AG08395 (cell line): ENCODE measurements around the gene SLC25A12.
"Not testable (repeated sequence)": the region's sequence is repeated elsewhere in the genome, so short reads cannot be mapped to it uniquely, and the experiment has no call there.

Source experiments
- DNase-seq: peaks from one replicate; pipeline ENCODE4 v3.0.0; 2012; ENCODE audit warnings: mixed read lengths, low spot score

SLC25A12 gene

GRCh38 chr2:171788316-171788993, 105.6 kb downstream of the SLC25A12 start:
- DNase-seq = no peak

- no peak for DNase-seq
Measured at GRCh38 chr2:171787333-171788072, 106.5 kb downstream of the SLC25A12 start.

- DNase-seq = no peak
Measured at GRCh38 chr2:171785450-171785849, 108.6 kb downstream of the SLC25A12 start.

GRCh38 chr2:171778515-171778914, 115.5 kb downstream of the SLC25A12 start:
- no peak for DNase-seq

GRCh38 chr2:171774581-171774980, 119.5 kb downstream of the SLC25A12 start:
- not testable (repeated sequence) for DNase-seq

- no peak for DNase-seq
Measured at GRCh38 chr2:171772373-171772772, 121.7 kb downstream of the SLC25A12 start.

GRCh38 chr2:171771463-171771862, 122.6 kb downstream of the SLC25A12 start:
- DNase-seq = no peak

GRCh38 chr2:171763602-171764001, 130.4 kb downstream of the SLC25A12 start:
- no peak for DNase-seq

- DNase-seq = peak; percentile 12
Measured at GRCh38 chr2:171762879-171763573, 131.0 kb downstream of the SLC25A12 start.

GRCh38 chr2:171761176-171761575, 132.9 kb downstream of the SLC25A12 start:
- DNase-seq = not testable (repeated sequence)

- DNase-seq = not testable (repeated sequence)
Measured at GRCh38 chr2:171758762-171759161, 135.3 kb downstream of the SLC25A12 start.

- DNase-seq = peak; percentile 29
Measured at GRCh38 chr2:171754254-171754939, 139.6 kb downstream of the SLC25A12 start.

GRCh38 chr2:171747371-171747770, 146.7 kb downstream of the SLC25A12 start:
- no peak for DNase-seq

GRCh38 chr2:171745806-171746205, 148.2 kb downstream of the SLC25A12 start:
- no peak for DNase-seq

- DNase-seq = no peak
Measured at GRCh38 chr2:171745141-171745540, 148.9 kb downstream of the SLC25A12 start.

GRCh38 chr2:171742760-171743159, 151.3 kb downstream of the SLC25A12 start:
- no peak for DNase-seq

- peak; percentile 8 for DNase-seq
Measured at GRCh38 chr2:171741189-171741588, 152.9 kb downstream of the SLC25A12 start.

- no peak for DNase-seq
Measured at GRCh38 chr2:171735991-171736710, 157.9 kb downstream of the SLC25A12 start.
